HG02970 (cell line): ENCODE results near the gene NOTCH1.

Experiments used
- ATAC-seq: cut with Tn5 transposase; IDR thresholded peaks from one replicate; pipeline ENCODE4 v1.9.1; 2021; ENCODE audit warnings: mild to moderate bottlenecking, moderate library complexity, moderate number of reproducible peaks; ENCODE audit not compliant: unreplicated experiment, low FRiP score

The NOTCH1 gene

GRCh38 chr9:136474021-136474640, 71.7 kb downstream of the NOTCH1 start:
- no peak for ATAC-seq

DNA sequence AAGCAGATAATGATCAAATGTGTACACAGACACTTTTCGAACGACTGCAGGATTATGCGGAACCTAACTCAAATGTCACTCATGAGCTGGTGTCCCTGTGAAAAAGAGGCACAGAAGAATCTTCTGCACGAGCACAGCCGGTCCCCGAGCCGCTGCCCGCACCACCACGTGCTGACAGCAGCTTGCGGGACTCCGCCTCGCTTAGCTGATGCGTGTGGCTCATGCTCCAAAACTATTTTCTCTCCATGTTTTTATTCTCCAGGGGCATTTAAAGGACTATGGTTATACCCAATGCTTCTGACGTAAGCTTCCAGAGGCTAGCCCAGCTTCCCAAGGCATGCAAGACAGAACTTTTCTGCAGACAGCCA, 72.5 kb downstream of the NOTCH1 start:
- no peak for ATAC-seq

DNA sequence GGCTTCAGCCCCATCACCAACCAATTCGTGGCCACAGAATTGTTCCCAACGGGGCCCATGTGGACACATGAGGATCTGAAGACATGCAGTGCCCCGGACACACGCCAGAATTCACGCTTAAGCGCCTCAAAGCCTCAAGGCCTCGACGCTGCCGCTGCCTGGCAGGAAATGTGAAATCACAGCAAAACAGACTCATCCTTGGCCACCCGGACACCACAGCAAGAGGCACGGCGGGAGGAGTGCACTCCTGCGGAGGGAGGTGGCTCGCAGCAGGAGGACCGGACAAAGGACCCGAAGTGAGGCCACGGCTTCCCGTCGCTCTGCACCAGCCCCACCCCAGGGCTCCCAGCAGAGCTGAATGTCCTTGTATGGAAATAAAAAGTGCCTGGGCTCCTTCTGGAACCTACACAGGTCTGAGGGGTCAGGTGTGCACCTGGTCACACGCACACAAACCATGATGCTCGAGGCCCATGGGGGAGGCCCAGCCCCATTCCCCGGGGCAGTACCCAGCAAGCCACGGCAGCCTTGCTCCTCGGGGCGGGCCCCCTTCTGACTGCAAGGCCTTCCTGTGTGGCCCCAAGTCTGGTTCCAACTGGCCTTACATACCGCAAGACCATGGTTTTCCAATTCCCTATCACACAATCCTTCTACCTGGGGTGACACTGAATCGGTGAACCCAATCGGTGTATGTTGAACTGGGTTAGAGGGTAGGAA, 73.1 kb downstream of the NOTCH1 start:
- no peak for ATAC-seq

DNA sequence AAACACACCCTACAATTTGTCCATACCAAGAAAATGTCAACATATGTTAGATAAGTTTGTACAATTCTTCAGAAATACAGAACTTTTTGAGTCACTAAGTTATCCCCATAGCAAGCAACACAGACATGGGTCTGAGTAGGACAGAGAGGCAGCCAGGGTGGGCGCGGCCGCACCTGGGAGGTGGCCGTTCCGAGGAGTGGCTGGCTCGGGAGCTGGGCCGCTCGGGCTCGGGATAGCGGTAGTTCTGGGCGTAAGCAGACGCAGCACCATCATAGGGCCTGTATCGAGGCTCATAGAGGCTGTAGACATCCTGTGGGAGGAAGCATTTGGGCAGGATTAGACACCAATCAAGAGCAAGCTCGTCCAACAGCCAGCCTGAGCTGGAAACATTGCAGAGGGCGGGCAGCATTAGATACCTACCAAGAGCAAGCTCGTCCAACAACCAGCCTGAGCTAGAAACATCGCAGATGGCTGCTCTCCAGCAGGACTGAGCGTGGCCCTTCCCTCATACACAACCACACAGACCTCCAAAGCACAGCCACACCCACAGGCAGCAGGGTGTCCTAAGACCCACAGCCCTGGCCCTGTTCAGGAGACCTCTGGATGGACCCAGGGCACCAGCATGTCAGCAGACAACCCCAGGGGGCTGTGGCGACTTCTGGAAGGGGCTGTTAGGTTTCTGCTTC, 73.9 kb downstream of the NOTCH1 start:
- no peak for ATAC-seq

- no peak for ATAC-seq
Observed at GRCh38 chr9:136470792-136471469, 74.9 kb downstream of the NOTCH1 start.

DNA sequence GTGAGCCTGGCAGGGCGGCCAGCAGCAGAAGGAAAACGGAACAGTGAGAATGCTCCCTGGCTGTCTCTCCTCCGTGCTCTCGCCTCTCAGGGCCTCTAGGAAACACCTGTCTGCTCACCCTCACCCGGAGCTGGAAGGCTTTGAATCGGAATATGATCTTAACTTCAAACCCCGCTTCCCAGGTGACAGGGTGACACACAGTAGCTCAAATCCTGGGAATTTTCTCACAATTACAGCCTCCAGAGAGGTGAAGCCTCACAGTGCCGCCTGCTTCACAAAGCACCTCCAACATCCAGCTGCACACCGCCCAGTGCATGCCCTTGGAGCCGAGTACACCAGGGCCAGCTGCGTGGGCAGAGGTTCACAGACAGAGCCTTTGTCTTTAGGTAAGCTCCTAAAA, 75.5 kb downstream of the NOTCH1 start:
- no peak for ATAC-seq

DNA sequence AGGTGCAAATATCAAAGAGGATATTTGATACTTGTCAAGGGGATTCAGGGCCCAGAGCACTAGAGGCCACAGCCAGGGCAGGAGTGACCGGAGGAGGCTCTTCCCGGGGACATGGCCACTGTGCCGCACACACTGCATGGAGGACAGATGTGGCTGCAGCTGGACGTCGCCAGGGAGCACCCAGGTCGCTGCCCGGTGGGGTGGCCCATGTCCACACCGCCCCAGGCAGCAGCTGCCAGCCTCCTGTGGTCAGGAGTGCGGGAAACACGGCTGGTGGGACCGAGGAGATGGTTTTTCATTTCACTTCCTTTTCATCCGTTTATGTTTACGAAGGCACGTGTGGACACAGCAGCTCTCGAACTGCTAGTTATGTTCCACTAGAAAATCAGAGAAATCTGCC, 78.1 kb downstream of the NOTCH1 start:
- ATAC-seq, result no peak

DNA sequence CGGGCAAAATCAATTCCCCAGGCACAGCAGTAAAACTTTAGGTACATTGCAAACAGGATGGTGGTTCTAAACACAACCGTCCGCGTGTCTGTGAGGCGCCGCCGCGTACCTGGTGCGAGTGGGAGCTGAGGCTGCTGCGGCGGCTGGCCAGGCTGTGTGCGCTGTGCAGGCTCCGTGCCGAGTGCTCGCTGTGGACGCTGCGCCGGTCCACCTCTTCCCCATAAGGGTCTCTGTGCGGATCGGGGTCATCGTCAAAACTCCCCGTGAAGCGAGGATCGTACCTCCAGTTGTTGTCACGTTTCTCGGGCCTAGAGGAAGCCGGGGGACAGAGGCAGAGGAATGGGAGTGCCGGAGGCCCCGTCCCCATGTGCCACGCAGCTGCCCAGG, 79.7 kb downstream of the NOTCH1 start:
- ATAC-seq, result no peak

- no peak for ATAC-seq
Observed at GRCh38 chr9:136465500-136466154, 80.2 kb downstream of the NOTCH1 start.

- ATAC-seq, result no peak
Observed at GRCh38 chr9:136464241-136464640, 81.6 kb downstream of the NOTCH1 start.

GRCh38 chr9:136463578-136463977, 82.3 kb downstream of the NOTCH1 start:
- no peak for ATAC-seq

- ATAC-seq, result no peak
Observed at GRCh38 chr9:136462664-136463063, 83.2 kb downstream of the NOTCH1 start.

- no peak for ATAC-seq
Observed at GRCh38 chr9:136460772-136461325, 85.0 kb downstream of the NOTCH1 start.

- ATAC-seq, result no peak
Observed at GRCh38 chr9:136459425-136459824, 86.4 kb downstream of the NOTCH1 start.

DNA sequence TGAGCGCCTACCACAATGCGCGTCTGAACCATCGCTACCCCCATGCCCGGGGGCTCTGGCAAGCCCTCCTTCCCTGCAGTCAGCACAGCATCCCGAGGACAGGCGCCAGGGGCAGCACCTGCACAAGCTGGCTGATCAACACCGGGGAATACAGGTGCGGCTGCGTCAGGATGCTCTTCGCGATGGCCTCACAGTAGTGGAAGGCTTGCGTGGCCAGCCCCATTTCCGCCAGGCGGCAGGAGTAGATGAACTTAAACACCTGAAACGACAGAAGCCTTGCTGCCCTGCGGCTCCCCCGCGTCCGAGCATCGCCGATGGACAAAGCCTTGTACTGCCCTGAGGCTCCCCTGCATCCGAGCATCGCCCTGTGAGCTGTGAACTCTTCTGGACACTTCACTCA, 88.5 kb downstream of the NOTCH1 start:
- no peak for ATAC-seq

DNA sequence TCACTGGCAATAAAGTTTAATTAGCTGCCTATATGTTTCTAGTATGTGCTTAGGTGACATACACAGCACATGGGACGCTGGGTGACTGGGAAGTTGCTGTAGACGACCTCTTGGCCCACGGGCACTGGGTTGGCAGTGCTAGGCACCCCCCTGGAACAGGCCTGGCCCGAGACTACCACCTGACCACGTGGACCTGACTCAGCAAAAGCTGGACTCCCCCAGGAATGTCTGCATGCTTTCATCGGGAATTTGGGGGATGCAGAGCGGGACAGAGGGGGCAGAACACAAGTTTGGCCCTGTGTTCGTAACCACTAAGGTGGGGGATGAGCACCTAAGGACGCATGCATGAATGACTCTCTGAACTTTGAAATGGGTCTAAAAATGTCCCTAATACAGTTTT, 89.6 kb downstream of the NOTCH1 start:
- no peak for ATAC-seq

- no peak for ATAC-seq
Observed at GRCh38 chr9:136455043-136456002, 90.5 kb downstream of the NOTCH1 start.

- no peak for ATAC-seq
Observed at GRCh38 chr9:136454026-136454796, 91.6 kb downstream of the NOTCH1 start.

DNA sequence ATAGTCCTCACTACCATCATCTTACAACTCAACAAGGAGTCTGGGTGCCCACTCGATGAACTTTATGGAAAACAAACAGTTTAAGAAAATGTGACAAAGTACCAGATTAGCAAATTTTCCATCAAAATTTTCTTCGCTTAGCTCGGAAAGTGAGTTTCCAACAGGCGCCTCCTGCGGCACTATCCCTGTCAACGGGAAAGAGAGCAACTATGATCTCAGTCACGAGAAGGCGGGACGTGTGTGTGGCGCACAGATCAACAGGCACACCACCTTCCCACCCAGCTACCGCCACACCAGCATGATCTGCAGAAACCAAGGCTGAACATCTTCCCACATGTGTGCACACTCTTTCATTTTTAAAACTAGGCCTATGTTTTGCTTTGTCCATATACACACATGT, 92.5 kb downstream of the NOTCH1 start:
- ATAC-seq, result no peak
